HG02885 (cell line): Measurements from ENCODE around the gene RFPL4AL1.
"Not testable (repeated sequence)": the region's sequence is repeated elsewhere in the genome, so short reads cannot be mapped to it uniquely, and the experiment has no call there.

Experiments
- ATAC-seq: cut with Tn5 transposase; IDR thresholded peaks from one replicate; pipeline ENCODE4 v1.9.1; 2021; ENCODE audit warnings: mild to moderate bottlenecking; ENCODE audit not compliant: unreplicated experiment, poor library complexity

Gene RFPL4AL1

DNA sequence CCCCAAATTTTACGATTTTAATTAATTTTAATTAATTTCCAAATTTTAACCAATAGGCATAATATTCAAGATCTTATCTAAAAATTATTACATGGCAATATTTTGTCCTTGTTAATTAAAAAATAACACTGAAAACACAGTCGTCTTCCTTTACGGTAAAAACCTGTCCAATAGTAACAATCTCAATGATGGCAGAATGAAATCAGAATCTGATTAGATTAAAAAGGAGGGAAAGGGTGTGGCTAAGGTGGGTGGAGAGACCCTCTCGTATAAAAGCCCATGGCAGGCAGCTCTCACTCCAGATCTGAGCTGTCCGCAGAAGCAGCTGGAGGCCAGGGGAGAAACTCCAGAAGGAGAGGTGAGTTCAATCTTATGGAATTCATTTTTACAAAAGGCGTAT lies at the start of gene RFPL4AL1:
RFPL4AL1 (plus strand) TSS at position 301 of the 400 bp plus-strand sequence. CDS start 2,687 bp downstream, outside the sequence.
- ATAC-seq = not testable (repeated sequence)

DNA sequence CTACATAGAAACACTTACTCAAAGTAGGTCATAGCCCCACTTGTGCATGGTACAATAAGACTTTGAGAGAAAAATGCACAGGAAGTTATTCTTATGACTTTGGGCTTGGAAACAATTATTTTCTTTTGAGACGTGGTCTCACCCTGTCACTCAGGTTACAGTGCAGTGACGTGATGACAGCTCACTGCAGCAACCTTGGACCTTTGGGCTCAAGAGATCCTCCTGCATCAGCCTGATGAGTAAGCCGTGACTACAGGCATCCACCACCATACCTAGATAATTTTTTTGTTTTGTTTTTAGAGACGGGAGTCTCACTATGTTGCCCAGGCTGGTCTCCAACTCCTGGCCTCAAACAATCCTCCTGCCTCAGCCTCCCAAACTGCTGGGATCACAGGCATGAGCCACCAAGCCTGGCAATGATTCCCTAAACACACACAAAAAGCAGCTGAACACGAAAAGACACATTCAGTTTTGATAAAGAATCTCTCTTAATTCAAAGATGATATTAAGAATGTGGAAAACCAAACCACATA lies 48.6 kb upstream of the RFPL4AL1 start:
- ATAC-seq = no peak

DNA sequence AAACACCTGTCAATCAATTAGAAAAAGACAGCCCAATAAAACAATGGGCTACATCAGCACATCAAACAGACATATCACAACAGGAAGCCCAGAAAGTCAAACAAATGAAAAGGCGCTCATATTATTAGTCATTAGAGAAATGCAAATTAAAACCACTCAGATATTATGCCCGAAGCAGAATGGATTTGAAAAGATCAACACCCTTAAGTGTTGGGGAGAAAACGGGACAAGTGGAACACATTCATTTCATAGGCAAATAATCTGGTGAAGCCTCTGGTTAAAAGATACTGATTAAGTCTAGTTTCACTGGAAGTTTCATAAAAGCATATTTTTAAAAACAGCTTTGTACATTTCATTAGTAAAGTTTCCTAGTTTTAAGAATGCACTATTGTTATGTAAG lies 48.1 kb upstream of the RFPL4AL1 start:
- ATAC-seq = no peak

DNA sequence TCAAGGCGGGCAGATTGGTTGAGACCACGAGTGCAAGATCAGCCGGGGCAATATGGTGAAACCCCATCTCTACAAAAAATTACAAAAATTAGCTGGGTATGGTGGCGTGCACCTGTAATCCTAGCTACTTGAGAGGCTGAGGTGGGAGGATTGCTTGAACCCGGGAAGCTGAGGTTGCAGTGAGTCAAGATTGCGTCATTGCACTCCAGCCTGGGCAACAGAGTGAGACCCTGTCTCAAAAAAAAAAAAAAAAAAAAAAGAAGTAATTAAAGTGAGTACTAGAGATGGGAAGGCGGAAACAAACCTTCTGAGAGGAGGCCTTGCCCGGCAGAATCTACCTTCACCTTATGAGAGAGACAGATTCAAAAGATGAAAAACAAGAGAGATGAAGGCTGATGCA lies 45.4 kb upstream of the RFPL4AL1 start:
- no peak for ATAC-seq

DNA sequence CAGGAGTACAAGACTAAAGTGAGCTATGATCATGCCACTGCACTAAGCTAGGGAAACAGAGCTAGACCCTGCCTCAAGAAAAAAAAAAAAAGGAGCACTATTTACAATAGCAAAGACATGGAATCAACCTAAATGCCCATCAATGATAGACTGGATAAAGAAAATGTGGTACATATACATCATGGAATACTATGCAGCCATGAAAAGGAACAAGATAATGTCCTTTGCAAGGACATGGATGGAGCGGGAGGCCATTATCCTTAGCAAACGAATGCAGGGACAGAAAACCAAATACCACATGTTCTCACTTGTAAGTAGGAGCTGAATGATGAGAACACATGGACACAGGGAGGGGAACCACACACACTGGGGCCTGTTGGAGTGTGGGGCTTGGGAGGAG lies 38.5 kb upstream of the RFPL4AL1 start:
- ATAC-seq = not testable (repeated sequence)

DNA sequence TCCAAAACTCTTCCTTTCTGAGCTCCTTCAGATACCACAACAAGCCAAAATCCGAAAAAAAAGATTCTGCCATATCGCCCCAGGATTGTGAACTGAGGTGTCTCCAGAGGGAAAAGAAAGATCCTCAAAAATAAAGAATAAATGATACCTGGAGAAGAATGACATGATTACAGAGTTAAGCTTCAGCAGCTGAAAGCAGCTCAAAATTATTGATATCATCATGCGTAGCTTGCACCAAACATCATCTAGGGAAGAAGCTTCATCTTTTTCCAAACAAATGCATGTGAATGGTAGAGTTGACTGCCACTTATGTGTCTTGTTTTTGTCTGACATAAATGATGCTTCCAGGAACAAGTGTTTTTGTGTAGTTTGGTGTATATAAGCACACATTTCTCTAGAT lies 30.6 kb upstream of the RFPL4AL1 start, which contains the start of gene NLRP9:
NLRP9 (minus strand) TSS at position 101 of the 400 bp plus-strand sequence; CDS start at position 73, 28 bp downstream.
- ATAC-seq = no peak

DNA sequence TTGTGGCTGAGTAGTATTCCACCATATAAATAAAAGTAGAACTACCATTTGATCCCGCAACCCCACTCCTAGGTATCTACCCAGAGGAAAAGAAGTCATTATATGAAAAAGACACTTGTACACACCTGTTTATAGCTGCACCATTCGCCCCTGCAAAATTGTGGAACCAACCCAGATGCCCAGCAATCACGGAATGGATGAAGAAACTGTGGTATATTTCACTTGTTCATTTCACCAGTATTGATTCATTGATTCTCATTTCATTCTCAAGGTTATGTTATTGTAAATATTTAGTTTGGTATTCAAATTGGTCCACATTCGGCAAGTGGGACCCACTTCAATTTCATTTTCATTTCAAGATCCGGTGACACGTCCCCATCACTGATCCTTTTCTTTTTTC lies 18.2 kb upstream of the RFPL4AL1 start:
- ATAC-seq = no peak

DNA sequence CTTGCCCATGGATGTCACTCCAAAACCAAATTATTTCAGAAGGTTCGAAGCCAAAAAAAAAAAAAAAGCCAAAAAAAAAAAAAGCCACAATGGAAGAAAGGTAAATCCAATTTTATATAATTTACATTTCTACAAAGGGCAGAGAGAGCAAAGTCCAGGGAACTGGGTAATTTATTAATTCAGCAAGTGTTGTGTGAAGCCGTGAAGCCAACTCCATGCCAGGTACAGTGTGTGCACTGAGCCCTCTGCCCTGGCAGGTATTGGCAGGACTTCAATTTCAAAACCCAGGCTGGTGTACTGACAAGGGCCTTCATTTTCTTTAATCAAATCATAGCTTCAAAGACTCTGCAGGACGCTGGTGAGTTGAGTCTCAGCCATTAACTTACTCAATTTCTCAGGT lies 15.5 kb upstream of the RFPL4AL1 start:
- no peak for ATAC-seq

DNA sequence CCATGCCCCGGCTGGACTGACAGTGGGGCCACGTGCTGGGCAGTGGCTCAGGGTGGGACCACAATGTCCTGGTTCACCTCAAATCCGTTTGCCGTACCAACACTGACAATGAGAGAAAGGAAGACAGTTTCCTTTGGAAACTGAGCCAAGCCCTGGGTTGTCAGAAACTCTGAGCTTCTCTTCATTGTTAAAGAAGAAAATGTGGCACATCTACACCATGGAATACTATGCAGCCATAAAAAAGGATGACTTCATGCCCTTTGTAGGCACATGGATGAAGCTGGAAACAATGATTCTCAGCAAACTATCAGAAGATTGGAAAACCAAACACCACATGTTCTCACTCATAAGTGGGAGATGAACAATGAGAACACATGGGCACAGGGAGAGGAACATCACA lies 12.1 kb upstream of the RFPL4AL1 start:
- ATAC-seq = not testable (repeated sequence)

DNA sequence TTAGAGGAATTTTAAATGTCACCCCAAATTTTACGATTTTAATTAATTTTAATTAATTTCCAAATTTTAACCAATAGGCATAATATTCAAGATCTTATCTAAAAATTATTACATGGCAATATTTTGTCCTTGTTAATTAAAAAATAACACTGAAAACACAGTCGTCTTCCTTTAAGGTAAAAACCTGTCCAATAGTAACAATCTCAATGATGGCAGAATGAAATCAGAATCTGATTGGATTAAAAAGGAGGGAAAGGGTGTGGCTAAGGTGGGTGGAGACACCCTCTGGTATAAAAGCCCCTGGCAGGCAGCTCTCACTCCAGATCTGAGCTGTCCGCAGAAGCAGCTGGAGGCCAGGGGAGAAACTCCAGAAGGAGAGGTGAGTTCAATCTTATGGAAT lies 10.1 kb upstream of the RFPL4AL1 start, which contains the start of gene RFPL4A:
RFPL4A (plus strand) TSS at position 301 of the 400 bp plus-strand sequence. CDS start 2,704 bp downstream, outside the sequence.
- not testable (repeated sequence) for ATAC-seq

DNA sequence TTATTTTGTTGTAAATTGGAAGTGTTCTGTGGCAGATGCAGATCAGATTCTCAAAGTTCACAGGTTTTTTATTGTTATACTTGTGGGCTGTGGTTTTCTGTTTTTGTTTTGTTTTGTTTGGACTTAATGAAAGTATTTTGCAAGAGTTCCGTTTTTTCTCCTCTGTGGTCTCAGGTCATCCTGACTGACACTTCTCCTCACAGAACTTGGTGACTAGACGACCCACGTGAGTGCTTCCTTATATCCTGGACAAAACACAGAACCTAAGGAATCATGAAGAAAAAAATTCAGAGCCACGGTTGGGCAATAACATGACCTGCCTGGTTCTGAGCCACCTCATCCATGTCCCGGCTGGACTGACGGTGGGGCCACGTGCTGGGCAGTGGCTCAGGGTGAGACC lies 2.5 kb upstream of the RFPL4AL1 start:
- ATAC-seq = no peak

DNA sequence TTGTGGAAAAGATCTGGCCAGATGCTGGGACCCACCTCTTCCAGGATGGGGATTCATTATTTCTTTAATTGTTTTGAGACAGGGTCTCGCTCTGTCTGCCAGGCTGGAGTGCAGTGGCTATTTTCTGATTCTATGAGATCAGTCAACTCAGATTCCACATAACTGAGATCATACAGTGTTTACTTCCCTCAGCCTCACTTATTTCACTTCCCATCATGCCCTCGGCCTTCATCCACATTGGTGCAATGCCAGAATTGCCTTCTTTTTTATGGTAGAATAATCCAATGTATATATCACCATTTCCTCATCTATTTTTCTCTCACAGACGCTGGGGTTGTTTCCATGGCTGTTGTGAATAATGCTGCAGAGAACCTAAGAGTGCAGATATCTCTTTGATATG lies 714 bp downstream of the RFPL4AL1 start:
- ATAC-seq = not testable (repeated sequence)

DNA sequence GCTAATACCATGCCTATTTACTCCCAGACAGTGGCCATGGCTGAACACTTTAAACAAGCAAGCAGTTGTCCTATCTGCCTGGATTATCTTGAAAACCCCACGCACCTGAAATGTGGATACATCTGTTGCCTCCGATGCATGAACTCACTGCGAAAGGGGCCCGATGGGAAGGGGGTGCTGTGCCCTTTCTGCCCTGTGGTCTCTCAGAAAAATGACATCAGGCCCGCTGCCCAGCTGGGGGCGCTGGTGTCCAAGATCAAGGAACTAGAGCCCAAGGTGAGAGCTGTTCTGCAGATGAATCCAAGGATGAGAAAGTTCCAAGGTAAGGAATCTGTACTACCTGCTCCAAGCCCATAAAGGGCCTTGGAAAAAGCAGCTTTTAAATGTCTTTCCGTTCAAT lies 8.6 kb downstream of the RFPL4AL1 start:
- ATAC-seq = no peak

DNA sequence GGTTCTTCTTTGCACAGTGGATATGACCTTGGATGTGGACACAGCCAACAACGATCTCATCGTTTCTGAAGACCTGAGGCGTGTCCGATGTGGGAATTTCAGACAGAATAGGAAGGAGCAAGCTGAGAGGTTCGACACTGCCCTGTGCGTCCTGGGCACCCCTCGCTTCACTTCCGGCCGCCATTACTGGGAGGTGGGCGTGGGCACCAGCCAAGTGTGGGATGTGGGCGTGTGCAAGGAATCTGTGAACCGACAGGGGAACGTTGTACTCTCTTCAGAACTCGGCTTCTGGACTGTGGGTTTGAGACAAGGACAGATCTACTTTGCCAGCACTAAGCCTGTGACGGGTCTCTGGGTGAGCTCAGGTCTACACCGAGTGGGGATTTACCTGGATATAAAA lies 9.4 kb downstream of the RFPL4AL1 start:
- ATAC-seq = no peak

DNA sequence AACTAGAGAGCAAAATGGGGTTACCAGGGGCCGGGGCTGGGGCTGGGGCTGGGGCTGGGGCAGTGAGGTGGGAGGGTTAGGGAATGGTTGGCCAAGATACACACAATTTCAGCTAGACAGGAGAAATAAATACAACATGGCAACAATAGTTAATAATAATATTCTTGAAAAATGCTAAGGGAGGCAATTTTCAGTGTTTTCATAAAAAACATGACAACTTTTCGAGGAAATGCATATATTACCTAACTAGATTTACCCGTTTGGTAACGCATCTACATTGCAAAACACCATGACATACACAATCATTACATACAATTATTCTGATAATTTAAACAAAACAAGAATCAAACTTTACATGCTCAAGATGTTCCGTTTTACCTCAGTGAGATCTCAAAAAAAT lies 12.2 kb downstream of the RFPL4AL1 start:
- ATAC-seq = no peak

DNA sequence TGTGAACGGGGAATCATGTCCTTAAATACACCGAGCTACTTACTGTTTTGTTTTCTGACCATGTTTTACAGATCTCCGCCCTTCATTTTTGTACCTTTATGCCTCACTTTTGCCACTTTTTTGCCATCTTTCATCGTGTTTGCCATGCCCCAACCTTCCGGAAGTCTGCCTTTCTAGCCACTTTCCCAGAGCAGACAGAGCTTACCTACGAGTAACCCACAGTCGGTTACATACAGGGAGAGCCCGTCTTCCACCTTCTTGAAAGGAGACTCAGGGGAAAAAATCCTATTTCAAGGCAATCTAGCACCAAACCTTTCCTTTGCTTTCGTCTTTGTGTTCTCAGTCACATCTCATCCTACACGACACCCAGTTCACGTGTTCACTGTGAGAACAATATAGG lies 26.1 kb downstream of the RFPL4AL1 start:
- ATAC-seq = no peak

DNA sequence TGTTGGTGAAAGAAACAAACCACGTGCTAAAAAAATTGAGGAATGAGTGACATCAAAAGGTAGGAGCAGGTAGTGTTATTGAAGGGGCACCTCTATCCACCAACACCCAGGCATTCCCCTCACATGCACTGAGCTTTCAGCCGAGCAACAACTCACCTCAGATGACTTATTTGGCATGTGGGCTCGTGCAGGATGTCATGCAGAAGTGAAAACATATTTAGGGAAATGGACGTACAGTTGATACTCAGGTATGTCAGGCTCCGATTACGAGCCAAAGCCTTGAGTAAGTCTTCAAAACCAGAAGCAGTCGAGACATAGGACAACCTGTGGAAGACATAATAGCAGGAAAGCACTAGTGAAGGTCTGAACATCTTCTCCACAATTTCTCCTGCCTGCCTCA lies 32.5 kb downstream of the RFPL4AL1 start:
- no peak for ATAC-seq

DNA sequence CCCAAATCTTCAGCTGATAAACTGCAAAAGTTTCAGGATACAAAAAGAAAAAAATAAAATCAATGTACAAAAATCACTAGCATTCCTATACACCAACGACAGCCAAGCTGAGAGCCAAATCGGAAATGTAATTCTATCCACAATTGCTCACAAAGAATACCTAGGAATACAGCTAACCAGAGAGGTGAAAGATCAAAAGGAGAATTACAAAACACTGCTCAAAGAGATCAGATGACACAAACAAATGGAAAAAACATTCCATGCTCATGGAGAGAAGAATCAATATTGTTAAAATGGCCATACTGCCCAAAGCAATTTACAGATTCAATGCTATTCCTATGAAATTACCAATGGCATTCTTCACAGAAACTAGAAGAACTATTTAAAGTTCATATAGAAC lies 33.4 kb downstream of the RFPL4AL1 start:
- ATAC-seq = no peak

DNA sequence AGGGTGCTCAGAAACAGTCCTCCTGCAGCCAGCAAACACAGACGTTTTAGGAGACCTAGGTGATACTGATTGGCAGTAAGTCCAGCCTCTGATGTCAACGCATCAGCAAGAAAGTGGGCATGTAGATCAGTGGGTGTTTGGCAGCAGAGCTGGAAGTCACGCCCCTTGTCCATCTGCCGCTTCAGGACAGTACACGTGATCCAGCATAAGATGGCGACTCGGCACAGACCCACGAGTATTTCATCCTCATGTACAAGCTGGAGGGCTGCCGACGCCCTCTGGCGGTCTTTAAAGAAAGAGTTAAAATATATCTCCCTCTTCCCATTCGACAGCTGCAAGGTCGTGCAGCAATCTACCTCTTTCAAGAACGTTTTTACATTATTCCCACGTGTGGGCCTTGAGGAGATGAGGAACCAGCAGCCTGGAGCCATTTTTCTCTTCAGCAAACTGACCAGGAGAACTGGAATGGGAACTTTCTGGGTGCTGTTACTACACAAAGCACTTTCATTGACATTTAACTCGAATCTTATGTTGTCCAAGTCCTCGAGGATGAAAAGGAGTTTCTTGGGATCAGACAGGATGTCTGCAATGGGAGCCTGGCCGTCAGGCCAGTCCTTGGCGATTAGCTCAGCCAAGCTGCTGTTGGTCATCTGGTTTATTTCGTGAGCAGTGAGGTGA lies 40.6 kb downstream of the RFPL4AL1 start:
- no peak for ATAC-seq

DNA sequence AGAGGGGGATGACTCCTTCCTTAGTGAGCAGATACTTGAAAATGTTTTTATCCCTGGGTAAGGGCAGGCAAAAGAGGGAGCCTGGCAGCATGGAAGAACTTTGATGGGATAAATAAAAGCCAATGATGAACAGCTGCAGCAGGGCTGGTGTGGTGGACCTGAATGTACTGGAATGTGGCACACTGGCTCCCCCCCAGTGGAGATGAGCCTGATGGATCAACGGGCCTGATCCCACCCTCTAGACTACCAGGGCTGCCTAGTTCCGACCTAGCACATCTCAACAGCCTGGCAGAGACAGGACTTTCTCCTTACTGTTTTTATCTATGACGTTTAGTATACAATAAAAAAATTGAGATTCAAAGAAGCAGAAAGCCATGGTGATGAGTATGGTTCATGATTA lies 42.4 kb downstream of the RFPL4AL1 start:
- no peak for ATAC-seq

DNA sequence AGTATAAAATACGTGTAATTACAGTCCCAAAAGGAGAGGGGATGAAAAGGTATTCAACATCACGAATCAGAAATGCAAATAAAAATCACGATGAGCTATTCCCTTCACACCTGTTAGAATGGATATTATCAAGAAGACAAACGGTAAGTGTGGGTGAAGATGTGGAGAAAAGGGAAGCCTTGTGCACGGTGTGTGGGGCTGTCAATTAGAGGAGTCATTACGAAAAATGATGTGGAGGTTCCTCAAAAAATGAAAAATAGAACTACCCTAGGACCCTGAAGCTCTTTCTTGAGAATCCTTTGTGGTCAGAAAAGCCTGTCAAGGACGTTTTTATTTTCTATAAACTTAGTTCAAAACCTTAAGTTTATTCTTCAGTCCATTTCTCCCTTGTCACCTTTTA lies 43.5 kb downstream of the RFPL4AL1 start:
- ATAC-seq = no peak

DNA sequence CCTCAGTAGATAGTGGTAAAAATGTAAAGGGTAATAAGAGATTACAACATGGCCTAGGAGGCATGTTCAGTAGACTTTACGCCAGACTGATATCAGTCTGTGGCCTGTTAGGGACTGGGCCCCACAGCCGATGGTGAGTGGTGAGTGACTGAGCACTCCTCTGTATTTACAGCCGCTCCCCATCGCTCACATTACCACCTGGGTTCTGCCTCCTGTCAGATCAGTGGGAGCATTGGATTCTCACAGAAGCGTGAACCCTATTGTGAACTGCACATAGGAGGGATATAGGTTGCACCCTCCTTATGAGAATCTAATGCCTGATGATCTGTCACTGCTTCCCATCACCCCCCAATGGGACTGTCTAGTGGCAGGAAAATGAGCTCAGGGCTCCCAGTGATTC lies 45.0 kb downstream of the RFPL4AL1 start:
- no peak for ATAC-seq
